BLaER1 (cell line): ENCODE results near the gene CCDC68.
"Not testable (repeated sequence)": the region's sequence is repeated elsewhere in the genome, so short reads cannot be mapped to it uniquely, and the experiment has no call there.

Experiments used
- H3K27ac ChIP-seq: shearing (Covaris generic); formaldehyde crosslinking; 2 replicates; pipeline ENCODE4 v1.8.1; 2022
- H3K27me3 ChIP-seq: shearing (Covaris generic); formaldehyde crosslinking; 2 replicates; pipeline ENCODE4 v1.8.1; 2022
- H3K36me3 ChIP-seq: shearing (Covaris generic); formaldehyde crosslinking; 2 replicates; pipeline ENCODE4 v1.8.1; 2022
- H3K4me1 ChIP-seq: shearing (Covaris generic); formaldehyde crosslinking; 2 replicates; pipeline ENCODE4 v1.8.1; 2022
- H3K4me2 ChIP-seq: shearing (Covaris generic); formaldehyde crosslinking; 2 replicates; pipeline ENCODE4 v1.8.1; 2022
- H3K4me3 ChIP-seq: shearing (Covaris generic); formaldehyde crosslinking; 2 replicates; pipeline ENCODE4 v1.8.1; 2022
- H3K9ac ChIP-seq: shearing (Covaris generic); formaldehyde crosslinking; 2 replicates; pipeline ENCODE4 v1.8.1; 2022
- H3K9me3 ChIP-seq: shearing (Covaris generic); formaldehyde crosslinking; 2 replicates; pipeline ENCODE4 v1.8.1; 2022
- H4K20me1 ChIP-seq: shearing (Covaris generic); formaldehyde crosslinking; 2 replicates; pipeline ENCODE4 v1.8.1; 2022
- Cebpa-rat ChIP-seq: shearing (Covaris generic); IDR thresholded peaks from 2 replicates; pipeline ENCODE4 v1.8.1; 2022

The CCDC68 gene

GRCh38 chr18:54859667-54860421, 99.4 kb downstream of the CCDC68 start:
- no peak overlapping the region for H3K4me3 ChIP-seq
- no peak overlapping the region for H3K27ac ChIP-seq
- H3K4me2 ChIP-seq = no peak overlapping the region
- no peak overlapping the region for H3K9ac ChIP-seq
- H3K9me3 ChIP-seq = no peaks in the 10 kb centered on the region; the same call in 1 of the 2 replicates
- H4K20me1 ChIP-seq = no peaks in the 10 kb centered on the region
- no peaks in the 10 kb centered on the region for H3K27me3 ChIP-seq
- H3K36me3 ChIP-seq = no peaks in the 10 kb centered on the region
- TF ChIP-seq Cebpa-rat = no peak
- no peaks in the 10 kb centered on the region for H3K4me1 ChIP-seq

GRCh38 chr18:54857499-54857898, 101.8 kb downstream of the CCDC68 start:
- H3K4me1 ChIP-seq = peaks cover 7% of the 10 kb centered on the region
- no peak for TF ChIP-seq Cebpa-rat

GRCh38 chr18:54856105-54856646, 103.1 kb downstream of the CCDC68 start:
- no peak overlapping the region for H3K4me3 ChIP-seq
- H3K9me3 ChIP-seq = no peaks in the 10 kb centered on the region
- H3K36me3 ChIP-seq = no peaks in the 10 kb centered on the region
- no peak overlapping the region for H3K9ac ChIP-seq
- H3K4me2 ChIP-seq = no peak overlapping the region
- H4K20me1 ChIP-seq = no peaks in the 10 kb centered on the region
- no peak for TF ChIP-seq Cebpa-rat
- H3K27ac ChIP-seq = no peak overlapping the region
- peaks cover 11% of the 10 kb centered on the region for H3K4me1 ChIP-seq
- no peaks in the 10 kb centered on the region for H3K27me3 ChIP-seq

More at GRCh38 chr18:54857499-54857898, 101.8 kb downstream of the CCDC68 start:
- Histone ChIP-seq H4K20me1 (no peaks in the 10 kb centered on the region), H3K9me3 (no peaks in the 10 kb centered on the region), H3K27ac (no peak overlapping the region), H3K4me2 (no peak overlapping the region), H3K27me3 (no peaks in the 10 kb centered on the region), H3K9ac (no peak overlapping the region), H3K4me3 (no peak overlapping the region), H3K36me3 (no peaks in the 10 kb centered on the region)

- not testable (repeated sequence) for H3K4me2 ChIP-seq, H3K36me3 ChIP-seq, H3K9ac ChIP-seq, H3K27ac ChIP-seq, H3K4me3 ChIP-seq, H4K20me1 ChIP-seq, H3K9me3 ChIP-seq, H3K27me3 ChIP-seq
- H3K4me1 ChIP-seq = peaks cover 11% of the 10 kb centered on the region
Observed at GRCh38 chr18:54855050-54855449, 104.2 kb downstream of the CCDC68 start.

- TF ChIP-seq Cebpa-rat = no peak
- no peaks in the 10 kb centered on the region for H3K9me3 ChIP-seq
- no peaks in the 10 kb centered on the region for H3K36me3 ChIP-seq
- no peaks in the 10 kb centered on the region for H3K27me3 ChIP-seq
- peak overlapping the region; percentile 31; the same call in 1 of the 2 replicates for H3K4me2 ChIP-seq
- no peak overlapping the region for H3K9ac ChIP-seq
- H3K4me1 ChIP-seq = peaks cover 11% of the 10 kb centered on the region
- no peak overlapping the region for H3K27ac ChIP-seq
- H3K4me3 ChIP-seq = no peak overlapping the region
- no peaks in the 10 kb centered on the region for H4K20me1 ChIP-seq
Observed at GRCh38 chr18:54852780-54853675, 106.2 kb downstream of the CCDC68 start.
